Measurements from ENCODE around the gene KLHL29. TPM values are rescaled to one million over a fixed set of nuclear protein-coding genes. Genes with fewer than 3 reads are reported as not detected.

Gene KLHL29
- total RNA-seq, 1 experiment from 2014 or later: 2.4 TPM

GRCh38 chr2:23530909-23531276, 145.9 kb downstream of the KLHL29 start:
- no peaks in the 10 kb centered on the region for H3K27me3 ChIP-seq (ENCODE audit: insufficient read depth, low read length)
- H2AFZ ChIP-seq (ENCODE audit: low read length): no peak overlapping the region
- no peak overlapping the region for H3K27ac ChIP-seq (ENCODE audit: insufficient read length, low read depth, low read length)
- H3K4me2 ChIP-seq (ENCODE audit: insufficient read depth, insufficient read length, low read length): no peak overlapping the region
- H3T11ph ChIP-seq (ENCODE audit: low read length): no peak overlapping the region
- H3K79me2 ChIP-seq (ENCODE audit: insufficient read depth, low read length): no peaks in the 10 kb centered on the region
- TF ChIP-seq, protein P1, sequence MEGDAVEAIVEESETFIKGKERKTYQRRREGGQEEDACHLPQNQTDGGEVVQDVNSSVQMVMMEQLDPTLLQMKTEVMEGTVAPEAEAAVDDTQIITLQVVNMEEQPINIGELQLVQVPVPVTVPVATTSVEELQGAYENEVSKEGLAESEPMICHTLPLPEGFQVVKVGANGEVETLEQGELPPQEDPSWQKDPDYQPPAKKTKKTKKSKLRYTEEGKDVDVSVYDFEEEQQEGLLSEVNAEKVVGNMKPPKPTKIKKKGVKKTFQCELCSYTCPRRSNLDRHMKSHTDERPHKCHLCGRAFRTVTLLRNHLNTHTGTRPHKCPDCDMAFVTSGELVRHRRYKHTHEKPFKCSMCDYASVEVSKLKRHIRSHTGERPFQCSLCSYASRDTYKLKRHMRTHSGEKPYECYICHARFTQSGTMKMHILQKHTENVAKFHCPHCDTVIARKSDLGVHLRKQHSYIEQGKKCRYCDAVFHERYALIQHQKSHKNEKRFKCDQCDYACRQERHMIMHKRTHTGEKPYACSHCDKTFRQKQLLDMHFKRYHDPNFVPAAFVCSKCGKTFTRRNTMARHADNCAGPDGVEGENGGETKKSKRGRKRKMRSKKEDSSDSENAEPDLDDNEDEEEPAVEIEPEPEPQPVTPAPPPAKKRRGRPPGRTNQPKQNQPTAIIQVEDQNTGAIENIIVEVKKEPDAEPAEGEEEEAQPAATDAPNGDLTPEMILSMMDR (conservative IDR thresholded peaks at IDR 0.05): no peak
- no peak overlapping the region for H4K91ac ChIP-seq (ENCODE audit: insufficient read length, low read depth, low read length)
- no peak overlapping the region for H3K9ac ChIP-seq (ENCODE audit: extremely low read depth, insufficient read length, low read length)
- no peak overlapping the region for H2AK5ac ChIP-seq (ENCODE audit: insufficient read length, low read length)
- H3K23me2 ChIP-seq (ENCODE audit: insufficient read length, low read depth, low read length, poor library complexity, severe bottlenecking): no peaks in the 10 kb centered on the region
- H3K79me1 ChIP-seq (ENCODE audit: insufficient read depth, low read depth, low read length, poor library complexity, severe bottlenecking): no peaks in the 10 kb centered on the region
- peaks cover 8% of the 10 kb centered on the region for H3K4me1 ChIP-seq (ENCODE audit: insufficient read depth, low read length)
- no peak overlapping the region for H3K23ac ChIP-seq (ENCODE audit: insufficient read length, low read depth, low read length)
- Mint-ChIP-seq H3K27ac (no peak overlapping the region), H3K9me3 (no peaks in the 10 kb centered on the region), H3K4me3 (no peak overlapping the region), H3K36me3 (ENCODE audit: insufficient read depth in 1 of 3, low read depth in 3 of 3) (no peaks in the 10 kb centered on the region), H3K27me3 (ENCODE audit: low read depth) (peaks cover 2% of the 10 kb centered on the region; the same call in 1 of the 2 replicates), H3K4me1 (peaks cover 34 to 36% of the 10 kb centered on the region in 2 experiments)
- H3K18ac ChIP-seq (ENCODE audit: insufficient read length, low read depth, low read length): no peak overlapping the region
- H4K8ac ChIP-seq (replicated peaks; ENCODE audit: insufficient read length, low read depth, low read length): no peak overlapping the region
- no peaks in the 10 kb centered on the region for H3K9me3 ChIP-seq (ENCODE audit: control insufficient read depth, low read depth, low read length)
- no peak overlapping the region for H2BK120ac ChIP-seq (ENCODE audit: low read depth, low read length, poor library complexity, severe bottlenecking)
- H4K20me1 ChIP-seq (ENCODE audit: control insufficient read depth, insufficient read depth, insufficient read length): no peaks in the 10 kb centered on the region
- no peak for DNase-seq
- H3K4ac ChIP-seq (ENCODE audit: low read depth, low read length): no peak overlapping the region
- WGBS (ENCODE audit: extremely low coverage, insufficient read length, low lambda C conversion rate): no CpG with 5 or more reads among the region's 5 CpGs
- H2BK12ac ChIP-seq (ENCODE audit: insufficient read length, low read depth, low read length): no peak overlapping the region
- H3K56ac ChIP-seq (ENCODE audit: insufficient read length, low read depth, low read length): no peak overlapping the region
- no peak overlapping the region for H4K5ac ChIP-seq (ENCODE audit: insufficient read length, low read depth, low read length)
- H2BK15ac ChIP-seq (ENCODE audit: low read depth, low read length): no peak overlapping the region
- no peak overlapping the region for H2BK5ac ChIP-seq (ENCODE audit: insufficient read length, low read length)
- no peak overlapping the region for H3K14ac ChIP-seq (ENCODE audit: insufficient read depth, low read length)
- H2BK20ac ChIP-seq (ENCODE audit: low read depth, low read length, poor library complexity, severe bottlenecking): no peak overlapping the region
